Measurements from ENCODE around the gene MMP24.
"Not testable (repeated sequence)": the region's sequence is repeated elsewhere in the genome, so short reads cannot be mapped to it uniquely, and the experiment has no call there.

The MMP24 gene

GRCh38 chr20:35254448-35254999 lies 28.0 kb downstream of the MMP24 start:
- Histone ChIP-seq H3K9ac (ENCODE audit: low read length) (no peak overlapping the region), H3K4me3 (ENCODE audit: low read length) (no peak overlapping the region), H3K36me3 (replicated peaks; ENCODE audit: low read depth, low read length) (no peaks in the 10 kb centered on the region), H3K9me3 (ENCODE audit: insufficient read depth, low read length) (no peaks in the 10 kb centered on the region), H3K27me3 (ENCODE audit: low read depth, low read length) (peaks cover 8% of the 10 kb centered on the region; the same call in 1 of the 2 replicates), H3K79me2 (ENCODE audit: low read length) (no peaks in the 10 kb centered on the region), H4K20me1 (ENCODE audit: insufficient read depth, low read length) (no peaks in the 10 kb centered on the region), H3K4me2 (ENCODE audit: low read length) (no peak overlapping the region), H2AFZ (ENCODE audit: low read depth, low read length) (no peak overlapping the region), H3K4me1 (ENCODE audit: low read length) (0 out of 2 replicates have a peak, but pooled peaks cover 3% of the 10 kb centered on the region), H3K27ac (ENCODE audit: low read length) (no peak overlapping the region)
- TF ChIP-seq EZH2phosphoT487 (IDR thresholded peaks at IDR 0.05; ENCODE audit: low read depth) = no peak
- TF ChIP-seq, protein P1, sequence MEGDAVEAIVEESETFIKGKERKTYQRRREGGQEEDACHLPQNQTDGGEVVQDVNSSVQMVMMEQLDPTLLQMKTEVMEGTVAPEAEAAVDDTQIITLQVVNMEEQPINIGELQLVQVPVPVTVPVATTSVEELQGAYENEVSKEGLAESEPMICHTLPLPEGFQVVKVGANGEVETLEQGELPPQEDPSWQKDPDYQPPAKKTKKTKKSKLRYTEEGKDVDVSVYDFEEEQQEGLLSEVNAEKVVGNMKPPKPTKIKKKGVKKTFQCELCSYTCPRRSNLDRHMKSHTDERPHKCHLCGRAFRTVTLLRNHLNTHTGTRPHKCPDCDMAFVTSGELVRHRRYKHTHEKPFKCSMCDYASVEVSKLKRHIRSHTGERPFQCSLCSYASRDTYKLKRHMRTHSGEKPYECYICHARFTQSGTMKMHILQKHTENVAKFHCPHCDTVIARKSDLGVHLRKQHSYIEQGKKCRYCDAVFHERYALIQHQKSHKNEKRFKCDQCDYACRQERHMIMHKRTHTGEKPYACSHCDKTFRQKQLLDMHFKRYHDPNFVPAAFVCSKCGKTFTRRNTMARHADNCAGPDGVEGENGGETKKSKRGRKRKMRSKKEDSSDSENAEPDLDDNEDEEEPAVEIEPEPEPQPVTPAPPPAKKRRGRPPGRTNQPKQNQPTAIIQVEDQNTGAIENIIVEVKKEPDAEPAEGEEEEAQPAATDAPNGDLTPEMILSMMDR (IDR thresholded peaks at IDR 0.05; ENCODE audit: low read depth, low read length) = no peak

GRCh38 chr20:35257175-35257909 lies 30.9 kb downstream of the MMP24 start:
- H4K20me1 ChIP-seq (ENCODE audit: insufficient read depth, low read length) = no peaks in the 10 kb centered on the region
- no peak overlapping the region for H3K9ac ChIP-seq (ENCODE audit: low read length)
- H3K27me3 ChIP-seq (ENCODE audit: low read depth, low read length) = peaks cover 12% of the 10 kb centered on the region

GRCh38 chr20:35260426-35260825 lies 33.9 kb downstream of the MMP24 start:
- H3K79me2 ChIP-seq (ENCODE audit: low read length) = no peaks in the 10 kb centered on the region
- no peak overlapping the region for H2AFZ ChIP-seq (ENCODE audit: low read depth, low read length)
- H4K20me1 ChIP-seq (ENCODE audit: insufficient read depth, low read length) = no peaks in the 10 kb centered on the region
- H3K4me2 ChIP-seq (ENCODE audit: low read length) = no peak overlapping the region
- H3K9me3 ChIP-seq (ENCODE audit: insufficient read depth, low read length) = no peaks in the 10 kb centered on the region
- H3K9ac ChIP-seq (ENCODE audit: low read length) = no peak overlapping the region
- H3K4me3 ChIP-seq (ENCODE audit: low read length) = no peak overlapping the region
- TF ChIP-seq, protein P1 (IDR thresholded peaks at IDR 0.05; ENCODE audit: low read depth, low read length) = no peak
- no peak for TF ChIP-seq EZH2phosphoT487 (IDR thresholded peaks at IDR 0.05; ENCODE audit: low read depth)
- H3K27ac ChIP-seq (ENCODE audit: low read length) = no peak overlapping the region
- no peaks in the 10 kb centered on the region for H3K4me1 ChIP-seq (ENCODE audit: low read length)
- peaks cover 12% of the 10 kb centered on the region for H3K27me3 ChIP-seq (ENCODE audit: low read depth, low read length)
- H3K36me3 ChIP-seq (replicated peaks; ENCODE audit: low read depth, low read length) = no peaks in the 10 kb centered on the region

More at GRCh38 chr20:35257175-35257909, 30.9 kb downstream of the MMP24 start:
- TF ChIP-seq, protein P1 (IDR thresholded peaks at IDR 0.05; ENCODE audit: low read depth, low read length) = no peak
- no peak for TF ChIP-seq EZH2phosphoT487 (IDR thresholded peaks at IDR 0.05; ENCODE audit: low read depth)
- Histone ChIP-seq H3K4me2 (ENCODE audit: low read length) (no peak overlapping the region), H3K27ac (ENCODE audit: low read length) (no peak overlapping the region), H2AFZ (ENCODE audit: low read depth, low read length) (no peak overlapping the region), H3K4me1 (ENCODE audit: low read length) (no peaks in the 10 kb centered on the region), H3K9me3 (ENCODE audit: insufficient read depth, low read length) (no peaks in the 10 kb centered on the region), H3K4me3 (ENCODE audit: low read length) (no peak overlapping the region), H3K36me3 (replicated peaks; ENCODE audit: low read depth, low read length) (no peaks in the 10 kb centered on the region), H3K79me2 (ENCODE audit: low read length) (no peaks in the 10 kb centered on the region)

DNA sequence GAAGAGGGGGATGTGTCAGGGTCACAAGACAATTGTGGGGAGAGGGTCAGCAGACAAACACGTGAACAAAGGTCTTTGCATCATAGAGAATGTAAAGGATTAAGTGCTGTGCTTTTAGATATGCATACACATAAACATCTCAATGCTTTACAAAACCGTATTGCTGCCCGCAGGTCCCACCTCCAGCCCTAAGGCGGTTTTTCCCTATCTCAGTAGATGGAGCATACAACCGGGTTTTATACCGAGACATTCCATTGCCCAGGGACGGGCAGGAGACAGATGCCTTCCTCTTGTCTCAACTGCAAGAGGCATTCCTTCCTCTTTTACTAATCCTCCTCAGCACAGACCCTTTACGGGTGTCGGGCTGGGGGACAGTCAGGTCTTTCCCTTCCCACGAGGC lies 35.8 kb downstream of the MMP24 start:
- H2AFZ ChIP-seq (ENCODE audit: low read depth, low read length); H3K79me2 ChIP-seq (ENCODE audit: low read length); H3K36me3 ChIP-seq (replicated peaks; ENCODE audit: low read depth, low read length); H3K9ac ChIP-seq (ENCODE audit: low read length); H3K9me3 ChIP-seq (ENCODE audit: insufficient read depth, low read length); H3K4me3 ChIP-seq (ENCODE audit: low read length); H3K27ac ChIP-seq (ENCODE audit: low read length); H3K4me2 ChIP-seq (ENCODE audit: low read length); H3K4me1 ChIP-seq (ENCODE audit: low read length); H4K20me1 ChIP-seq (ENCODE audit: insufficient read depth, low read length): not testable (repeated sequence)
- peaks cover 12% of the 10 kb centered on the region for H3K27me3 ChIP-seq (ENCODE audit: low read depth, low read length)

DNA sequence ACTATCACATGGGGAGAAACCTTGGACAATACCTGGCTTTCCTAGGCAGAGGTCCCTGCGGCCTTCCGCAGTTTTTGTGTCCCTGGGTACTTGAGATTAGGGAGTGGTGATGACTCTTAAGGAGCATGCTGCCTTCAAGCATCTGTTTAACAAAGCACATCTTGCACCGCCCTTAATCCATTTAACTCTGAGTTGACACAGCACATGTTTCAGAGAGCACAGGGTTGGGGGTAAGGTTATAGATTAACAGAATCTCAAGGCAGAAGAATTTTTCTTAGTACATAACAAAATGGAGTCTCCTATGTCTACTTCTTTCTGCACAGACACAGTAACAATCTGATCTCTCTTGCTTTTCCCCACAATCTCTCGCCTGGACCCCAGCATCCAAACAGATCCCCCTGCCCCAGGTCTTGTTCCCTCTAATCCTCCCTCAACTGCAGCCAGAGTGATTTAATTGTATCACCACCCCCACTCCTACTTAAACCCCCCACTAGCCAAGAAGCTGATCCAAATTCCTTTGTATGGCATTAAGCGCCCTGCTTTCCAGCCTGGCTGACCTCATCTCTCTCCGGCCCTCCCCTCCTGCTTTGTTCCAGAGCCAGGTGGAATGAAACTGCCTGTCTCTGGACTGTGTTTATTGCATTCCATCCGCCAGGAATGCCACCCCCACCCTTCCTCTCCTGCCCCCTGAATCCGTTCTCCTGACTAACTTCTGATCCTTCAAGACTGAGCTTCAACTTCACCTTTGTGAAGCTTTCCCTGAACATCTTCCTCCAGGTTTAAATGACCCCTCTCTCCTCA lies 36.4 kb downstream of the MMP24 start:
- not testable (repeated sequence) for H3K79me2 ChIP-seq (ENCODE audit: low read length); H3K4me1 ChIP-seq (ENCODE audit: low read length); H3K36me3 ChIP-seq (replicated peaks; ENCODE audit: low read depth, low read length); H2AFZ ChIP-seq (ENCODE audit: low read depth, low read length); H3K4me3 ChIP-seq (ENCODE audit: low read length); H3K4me2 ChIP-seq (ENCODE audit: low read length); H3K27ac ChIP-seq (ENCODE audit: low read length); H3K27me3 ChIP-seq (ENCODE audit: low read depth, low read length); H3K9ac ChIP-seq (ENCODE audit: low read length); H4K20me1 ChIP-seq (ENCODE audit: insufficient read depth, low read length); H3K9me3 ChIP-seq (ENCODE audit: insufficient read depth, low read length)
